GM19099 (cell line): ENCODE measurements around the gene DCAF8L1.

Experiments
- POLR2A ChIP-seq: IDR thresholded peaks from 3 replicates; pipeline ENCODE4 v1.6.1; 2011; ENCODE audit warnings: low read depth; ENCODE audit not compliant: insufficient read length; ENCODE audit errors: extremely low read depth

DCAF8L1 gene

DNA sequence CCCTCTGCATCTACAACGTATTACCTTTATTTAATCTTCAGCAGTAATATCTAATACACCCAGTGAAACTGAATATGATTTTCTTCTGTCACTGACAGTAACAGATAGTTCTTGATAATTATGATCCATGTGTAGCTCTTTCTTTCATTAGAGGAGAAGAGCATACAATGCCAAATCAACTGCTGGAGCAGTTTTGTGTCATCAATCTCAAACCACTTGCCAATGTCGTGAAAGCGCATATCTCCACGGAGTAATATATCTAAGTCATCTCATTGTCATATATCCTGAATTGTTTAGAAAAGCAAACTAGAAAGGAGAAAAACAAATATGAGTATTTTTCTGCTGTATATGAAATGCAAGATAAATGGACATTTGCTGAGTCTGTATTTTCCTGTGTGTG lies 47.9 kb downstream of the DCAF8L1 start:
- TF ChIP-seq POLR2A, result no peak
